KMS-11 (cell line): ENCODE measurements around the gene CRHR1.
"Not testable (repeated sequence)": the region's sequence is repeated elsewhere in the genome, so short reads cannot be mapped to it uniquely, and the experiment has no call there.

ENCODE experiments used
- H2AFZ ChIP-seq: fragments of 200-600 bp; sonication (generic); 2 replicates; pipeline ENCODE4 v1.6.1; 2016; ENCODE audit warnings: antibody characterized with exemption, mixed run types, low read depth
- H3K27ac ChIP-seq: fragments of 200-600 bp; sonication (generic); 2 replicates; pipeline ENCODE4 v1.6.1; 2016; ENCODE audit warnings: mild to moderate bottlenecking, mixed run types
- H3K27me3 ChIP-seq: fragments of 200-600 bp; sonication (generic); 2 replicates; pipeline ENCODE4 v1.6.1; 2017; ENCODE audit warnings: mild to moderate bottlenecking, low read depth, mixed run types, moderate library complexity; ENCODE audit not compliant: insufficient read depth
- H3K36me3 ChIP-seq: fragments of 200-600 bp; sonication (generic); 2 replicates; pipeline ENCODE4 v1.6.1; 2017; ENCODE audit warnings: mild to moderate bottlenecking, mixed run types; ENCODE audit not compliant: insufficient read depth
- H3K4me1 ChIP-seq: fragments of 200-600 bp; sonication (generic); 2 replicates; pipeline ENCODE4 v1.6.1; 2016; ENCODE audit warnings: mild to moderate bottlenecking, low read depth, mixed run types; ENCODE audit not compliant: poor library complexity, severe bottlenecking
- H3K4me2 ChIP-seq: fragments of 200-600 bp; sonication (generic); 2 replicates; pipeline ENCODE4 v1.7.0; 2016; ENCODE audit warnings: mild to moderate bottlenecking, mixed run types
- H3K4me3 ChIP-seq: fragments of 200-600 bp; sonication (generic); IDR thresholded peaks from 2 replicates; pipeline ENCODE4 v1.6.1; 2017; ENCODE audit warnings: low read depth, low read length, mixed read lengths; ENCODE audit not compliant: insufficient read depth
- H3K79me2 ChIP-seq: fragments of 200-600 bp; sonication (generic); 2 replicates; pipeline ENCODE4 v1.6.1; 2016; ENCODE audit warnings: low read depth, mixed run types; ENCODE audit not compliant: insufficient read depth
- H3K9ac ChIP-seq: fragments of 200-600 bp; sonication (generic); 2 replicates; pipeline ENCODE4 v1.6.1; 2016; ENCODE audit warnings: mild to moderate bottlenecking, mixed run types
- H4K20me1 ChIP-seq: fragments of 200-600 bp; sonication (generic); 2 replicates; pipeline ENCODE4 v1.6.1; 2016; ENCODE audit warnings: mild to moderate bottlenecking, mixed run types; ENCODE audit not compliant: insufficient read depth
- TF ChIP-seq, protein P1 (sequence below): fragments of 200-600 bp; sonication (generic); conservative IDR thresholded peaks from 2 replicates; pipeline ENCODE4 v1.6.1; 2017; ENCODE audit warnings: low read depth, mild to moderate bottlenecking, antibody characterized with exemption, low read length, moderate library complexity, mixed read lengths

The CRHR1 gene

DNA sequence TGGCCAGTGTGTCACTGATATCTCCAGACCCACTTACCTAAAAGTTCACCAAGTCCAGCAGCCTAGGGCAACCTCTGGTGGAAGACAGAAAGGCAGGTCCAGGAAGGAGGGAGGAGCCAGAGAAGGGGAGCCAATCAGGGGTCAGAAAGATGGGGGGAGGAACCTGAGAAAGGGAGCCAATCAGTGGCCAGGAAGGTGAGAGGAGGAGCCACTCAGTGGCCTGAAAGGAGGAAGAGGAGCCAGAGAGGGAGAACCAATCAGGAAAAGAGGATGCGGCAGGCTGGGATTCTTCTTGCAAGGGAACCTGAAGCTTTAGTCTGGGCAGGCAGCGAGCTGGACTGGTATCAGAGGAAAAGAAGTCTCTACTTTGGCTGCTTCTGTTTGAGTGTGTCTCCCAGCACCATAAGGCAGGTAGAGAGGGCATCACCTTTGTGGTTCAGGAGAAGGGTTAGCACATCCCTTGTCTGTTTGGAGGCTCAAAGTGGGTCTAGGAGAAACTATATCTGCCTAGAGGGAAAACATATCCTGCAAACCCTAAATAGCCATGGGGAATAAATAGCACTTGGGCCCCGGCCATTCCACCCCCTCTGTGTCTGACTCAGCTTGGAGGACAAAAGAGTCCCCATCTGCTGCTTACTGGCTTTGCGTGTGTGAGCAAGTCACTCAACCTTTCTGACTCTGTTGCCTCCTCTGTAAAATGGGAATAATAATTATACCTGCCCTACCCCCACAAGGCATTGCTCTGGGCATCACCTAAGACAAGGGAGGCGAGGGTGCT is 43.4 kb upstream of the CRHR1 start:
- Histone ChIP-seq H2AFZ (no peak overlapping the region; the same call in 1 of the 2 replicates), H3K9ac (no peak overlapping the region), H4K20me1 (no peaks in the 10 kb centered on the region), H3K27ac (no peak overlapping the region), H3K79me2 (no peaks in the 10 kb centered on the region), H3K27me3 (peaks cover 47% of the 10 kb centered on the region; the same call in 1 of the 2 replicates), H3K4me3 (no peak overlapping the region), H3K4me2 (no peak overlapping the region), H3K36me3 (no peaks in the 10 kb centered on the region), H3K4me1 (no peaks in the 10 kb centered on the region)
- TF ChIP-seq, protein P1, sequence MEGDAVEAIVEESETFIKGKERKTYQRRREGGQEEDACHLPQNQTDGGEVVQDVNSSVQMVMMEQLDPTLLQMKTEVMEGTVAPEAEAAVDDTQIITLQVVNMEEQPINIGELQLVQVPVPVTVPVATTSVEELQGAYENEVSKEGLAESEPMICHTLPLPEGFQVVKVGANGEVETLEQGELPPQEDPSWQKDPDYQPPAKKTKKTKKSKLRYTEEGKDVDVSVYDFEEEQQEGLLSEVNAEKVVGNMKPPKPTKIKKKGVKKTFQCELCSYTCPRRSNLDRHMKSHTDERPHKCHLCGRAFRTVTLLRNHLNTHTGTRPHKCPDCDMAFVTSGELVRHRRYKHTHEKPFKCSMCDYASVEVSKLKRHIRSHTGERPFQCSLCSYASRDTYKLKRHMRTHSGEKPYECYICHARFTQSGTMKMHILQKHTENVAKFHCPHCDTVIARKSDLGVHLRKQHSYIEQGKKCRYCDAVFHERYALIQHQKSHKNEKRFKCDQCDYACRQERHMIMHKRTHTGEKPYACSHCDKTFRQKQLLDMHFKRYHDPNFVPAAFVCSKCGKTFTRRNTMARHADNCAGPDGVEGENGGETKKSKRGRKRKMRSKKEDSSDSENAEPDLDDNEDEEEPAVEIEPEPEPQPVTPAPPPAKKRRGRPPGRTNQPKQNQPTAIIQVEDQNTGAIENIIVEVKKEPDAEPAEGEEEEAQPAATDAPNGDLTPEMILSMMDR = no peak

DNA sequence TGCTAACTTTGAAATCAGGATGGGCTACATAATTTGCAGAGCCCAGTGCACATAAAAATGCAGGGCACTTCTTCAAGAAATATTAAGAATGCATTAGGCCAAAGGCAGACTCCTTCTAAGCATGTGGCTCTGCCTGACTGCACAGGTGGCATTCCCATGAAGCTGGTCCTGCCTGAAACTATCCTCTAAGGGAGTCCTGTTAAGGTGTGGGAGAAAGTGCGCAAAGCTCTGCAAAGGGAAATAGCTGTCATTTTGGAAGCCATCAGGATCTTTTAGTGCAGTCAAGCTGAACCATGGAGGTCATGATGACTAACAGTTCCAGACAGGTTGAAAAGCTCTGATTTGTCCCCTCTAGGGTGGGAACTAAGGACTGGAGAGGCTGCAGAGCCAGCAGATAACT is 41.9 kb upstream of the CRHR1 start:
- TF ChIP-seq, protein P1 = no peak
- no peak overlapping the region for H3K4me2 ChIP-seq
- no peak overlapping the region for H3K4me3 ChIP-seq
- no peak overlapping the region for H3K27ac ChIP-seq
- H3K9ac ChIP-seq = no peak overlapping the region
- H3K4me1 ChIP-seq = no peaks in the 10 kb centered on the region
- no peak overlapping the region for H2AFZ ChIP-seq
- no peaks in the 10 kb centered on the region for H4K20me1 ChIP-seq
- H3K79me2 ChIP-seq = no peaks in the 10 kb centered on the region
- no peaks in the 10 kb centered on the region for H3K36me3 ChIP-seq
- H3K27me3 ChIP-seq = peaks cover 46% of the 10 kb centered on the region; the same call in 1 of the 2 replicates

DNA sequence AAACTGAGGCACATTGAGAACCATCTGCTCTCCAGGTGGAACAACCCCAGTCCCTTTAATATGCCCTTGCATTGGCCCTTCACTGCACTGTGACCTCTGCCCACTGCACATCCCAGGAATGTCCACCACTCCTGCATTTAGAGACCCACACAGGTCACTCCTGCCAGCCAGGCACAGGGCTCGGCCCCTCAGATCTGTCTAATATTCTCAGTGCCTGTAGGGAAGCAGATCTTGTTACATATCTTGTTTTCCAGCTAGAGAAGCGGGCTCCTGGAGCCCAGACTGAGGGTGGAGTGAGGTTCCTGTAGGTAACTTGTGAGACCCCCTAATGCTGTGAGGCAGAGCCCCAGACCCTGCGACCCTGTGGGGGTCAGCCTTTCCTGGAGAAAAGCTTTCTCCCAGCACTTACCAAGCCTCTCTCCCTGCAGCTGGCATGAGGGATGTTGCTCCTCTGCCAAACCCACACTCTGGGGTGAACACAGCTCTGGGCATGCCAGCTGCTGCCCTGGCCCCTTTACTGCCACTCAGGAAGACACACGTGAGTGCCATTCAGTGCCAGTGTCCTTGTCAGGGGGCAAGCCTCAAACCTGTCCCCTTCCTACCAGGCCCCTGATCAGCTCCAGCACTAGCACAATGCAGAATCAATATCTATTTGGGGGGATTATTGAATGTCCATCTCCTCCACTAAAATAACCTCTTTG is 40.3 kb upstream of the CRHR1 start:
- Histone ChIP-seq H3K4me1 (no peaks in the 10 kb centered on the region), H3K27ac (no peak overlapping the region), H3K27me3 (peaks cover 60% of the 10 kb centered on the region; the same call in 1 of the 2 replicates), H3K9ac (no peak overlapping the region), H2AFZ (no peak overlapping the region), H3K36me3 (no peaks in the 10 kb centered on the region), H4K20me1 (no peaks in the 10 kb centered on the region), H3K4me3 (no peak overlapping the region), H3K79me2 (no peaks in the 10 kb centered on the region; the same call in 1 of the 2 replicates), H3K4me2 (no peak overlapping the region)
- TF ChIP-seq, protein P1 = no peak

DNA sequence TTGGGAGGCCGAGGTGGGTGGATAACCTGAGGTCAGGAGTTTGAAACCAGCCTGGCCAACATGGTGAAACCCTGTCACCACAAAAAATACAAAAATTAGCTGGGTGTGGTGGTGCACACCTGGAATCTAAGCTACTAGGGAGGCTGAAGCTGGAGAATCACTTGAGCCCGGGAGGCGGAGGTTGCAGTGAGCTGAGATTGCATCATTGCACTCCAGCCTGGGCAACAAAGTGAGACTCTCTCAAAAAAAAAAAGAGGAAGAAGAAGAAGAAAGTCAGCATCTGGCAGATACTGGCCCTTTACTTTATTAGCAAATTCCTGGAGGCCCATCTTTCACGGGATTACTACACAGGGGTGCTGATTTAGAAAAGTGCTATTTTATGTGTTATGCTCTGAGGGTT is 39.3 kb upstream of the CRHR1 start:
- not testable (repeated sequence) for H3K4me2 ChIP-seq, H3K4me1 ChIP-seq, H4K20me1 ChIP-seq, H3K9ac ChIP-seq, H3K4me3 ChIP-seq, H3K27ac ChIP-seq, H3K36me3 ChIP-seq, H2AFZ ChIP-seq, H3K79me2 ChIP-seq
- H3K27me3 ChIP-seq = peaks cover 69% of the 10 kb centered on the region; the same call in 1 of the 2 replicates
